Measurements from ENCODE around the gene FAM83F.

Gene FAM83F

DNA sequence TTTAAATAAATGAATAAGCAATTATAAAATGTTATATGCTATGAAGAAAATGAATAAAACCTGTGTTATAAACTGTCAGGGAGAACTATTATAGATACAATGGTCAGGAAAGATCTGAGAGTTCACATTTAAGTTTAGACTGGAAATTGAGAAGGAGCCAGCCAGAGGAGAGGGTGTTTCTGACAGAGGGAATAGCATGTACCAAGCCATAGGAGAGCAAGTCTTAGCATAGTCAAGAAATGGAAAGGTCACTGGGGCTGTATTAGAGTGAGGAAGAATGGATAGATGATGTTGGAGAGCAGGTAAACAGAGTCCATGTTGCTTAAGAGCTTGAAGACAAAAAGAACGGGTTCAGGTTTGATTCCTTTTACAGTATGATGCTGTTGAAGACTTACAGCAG is 87.4 kb downstream of the FAM83F start:
- ATAC-seq (ENCODE audit: low read depth): no peak
- no peak for DNase-seq (ENCODE audit: low spot score in 2 of 2)
- Mint-ChIP-seq H3K27ac (no peak overlapping the region), H3K36me3 (peaks cover 5% of the 10 kb centered on the region), H3K27me3 (no peaks in the 10 kb centered on the region), H3K4me1 (peaks cover 22% of the 10 kb centered on the region), H3K9me3 (no peaks in the 10 kb centered on the region), H3K4me3 (no peak overlapping the region)

DNA sequence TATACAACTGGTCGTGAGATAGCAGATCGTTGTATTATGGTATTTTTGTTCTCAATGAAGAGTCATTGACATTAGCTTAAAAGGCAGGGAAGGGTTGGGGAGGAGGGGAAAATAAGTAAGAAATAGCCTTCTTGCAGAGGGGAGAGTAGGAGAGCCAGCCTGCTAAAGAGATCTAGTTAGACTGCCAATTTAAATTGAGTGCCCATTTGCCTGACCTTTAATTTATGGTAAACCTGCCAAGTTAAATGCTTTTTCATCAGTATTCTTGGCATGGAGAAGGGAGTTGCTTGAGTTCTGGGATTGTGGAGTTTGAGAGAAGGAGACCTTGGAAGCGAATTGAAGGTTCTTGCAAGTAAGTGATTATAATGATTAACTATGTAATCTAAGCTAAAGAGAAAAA is 89.0 kb downstream of the FAM83F start:
- Mint-ChIP-seq H3K36me3 (peaks cover 6% of the 10 kb centered on the region), H3K27me3 (no peaks in the 10 kb centered on the region), H3K9me3 (no peaks in the 10 kb centered on the region), H3K4me3 (no peak overlapping the region), H3K4me1 (peaks cover 31% of the 10 kb centered on the region), H3K27ac (no peak overlapping the region)
- ATAC-seq (ENCODE audit: low read depth) (no peak), DNase-seq (ENCODE audit: low spot score in 2 of 2) (no peak)

DNA sequence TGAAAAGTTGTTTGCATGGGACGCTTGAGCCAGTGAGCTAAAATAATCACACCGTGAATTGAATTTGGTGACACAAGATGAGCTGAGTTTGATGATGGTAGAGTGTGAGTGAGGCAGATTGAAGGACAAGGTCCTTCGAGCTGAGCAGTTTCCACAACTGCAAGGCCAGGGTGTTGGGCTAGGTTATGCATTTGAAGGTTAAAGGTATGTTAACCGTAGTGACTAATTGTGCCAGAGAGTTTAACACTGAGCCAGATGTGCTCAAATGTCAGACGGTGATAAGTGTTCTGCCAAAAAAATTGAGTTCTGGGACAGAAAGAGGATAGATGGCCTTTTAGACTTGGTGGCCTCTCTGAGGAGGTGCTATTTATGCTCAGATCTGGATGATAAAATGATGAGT is 89.5 kb downstream of the FAM83F start:
- Mint-ChIP-seq H3K27ac (no peak overlapping the region), H3K27me3 (no peaks in the 10 kb centered on the region), H3K36me3 (peaks cover 6% of the 10 kb centered on the region), H3K4me3 (no peak overlapping the region), H3K4me1 (peaks cover 33% of the 10 kb centered on the region), H3K9me3 (no peaks in the 10 kb centered on the region)
- ATAC-seq (ENCODE audit: low read depth) (no peak), DNase-seq (ENCODE audit: low spot score in 2 of 2) (no peak)

DNA sequence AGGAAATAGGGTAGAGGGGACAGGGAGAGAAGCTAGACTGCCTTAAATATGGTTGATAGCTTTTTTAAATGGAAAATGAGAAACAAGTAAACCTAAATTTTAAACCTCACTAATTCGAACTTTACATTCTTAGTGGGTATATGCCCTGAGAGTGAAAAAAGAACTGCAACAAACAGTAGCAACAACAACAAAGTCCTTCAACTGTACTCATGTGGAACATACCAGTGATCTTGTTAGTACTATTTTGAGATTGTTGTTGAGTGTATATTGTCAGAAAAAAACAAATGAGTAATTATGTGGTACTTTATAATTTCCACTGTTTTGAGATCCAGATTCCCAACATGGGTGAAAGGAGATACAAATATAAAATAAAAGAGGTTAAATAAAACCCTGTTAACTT is 94.1 kb downstream of the FAM83F start:
- peaks cover 7% of the 10 kb centered on the region for H3K36me3 Mint-ChIP-seq
- H3K9me3 Mint-ChIP-seq: no peaks in the 10 kb centered on the region
- H3K27me3 Mint-ChIP-seq: no peaks in the 10 kb centered on the region
- H3K4me1 Mint-ChIP-seq: peaks cover 42% of the 10 kb centered on the region
- peak overlapping the region; percentile 32 for H3K27ac Mint-ChIP-seq
- no peak for ATAC-seq (ENCODE audit: low read depth)
- no peak overlapping the region for H3K4me3 Mint-ChIP-seq
- no peak for DNase-seq (ENCODE audit: low spot score in 2 of 2)

All from memory B cell (primary cell).